SIG-M5 (cell line): ENCODE data around the gene BMPR1B.
"Not testable (repeated sequence)": the region's sequence is repeated elsewhere in the genome, so short reads cannot be mapped to it uniquely, and the experiment has no call there.

Experiments
- DNase-seq: peaks from one replicate; lab custom pipeline; 2025; lab: John Stamatoyannopoulos, UW

Gene BMPR1B

DNA sequence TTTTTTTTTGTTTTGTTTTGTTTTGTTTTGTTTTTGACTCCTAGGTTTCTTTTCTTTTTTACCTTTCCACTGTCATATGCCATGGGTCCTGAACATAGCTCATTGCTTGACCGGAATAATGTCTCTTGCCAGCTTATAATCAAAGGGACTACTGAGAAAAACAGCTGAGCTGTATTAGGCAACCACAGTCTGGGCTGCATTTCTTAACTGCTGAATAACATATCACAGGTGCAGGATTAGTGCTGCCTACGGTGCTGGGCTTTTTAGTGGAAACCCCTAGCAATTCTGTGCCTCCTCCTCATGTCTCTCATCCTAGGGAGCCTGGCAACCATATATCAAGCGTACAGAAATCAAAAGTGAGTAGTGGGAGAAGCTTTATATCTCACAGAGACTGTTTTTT is 333.5 kb downstream of the BMPR1B start:
- DNase-seq, result no peak

DNA sequence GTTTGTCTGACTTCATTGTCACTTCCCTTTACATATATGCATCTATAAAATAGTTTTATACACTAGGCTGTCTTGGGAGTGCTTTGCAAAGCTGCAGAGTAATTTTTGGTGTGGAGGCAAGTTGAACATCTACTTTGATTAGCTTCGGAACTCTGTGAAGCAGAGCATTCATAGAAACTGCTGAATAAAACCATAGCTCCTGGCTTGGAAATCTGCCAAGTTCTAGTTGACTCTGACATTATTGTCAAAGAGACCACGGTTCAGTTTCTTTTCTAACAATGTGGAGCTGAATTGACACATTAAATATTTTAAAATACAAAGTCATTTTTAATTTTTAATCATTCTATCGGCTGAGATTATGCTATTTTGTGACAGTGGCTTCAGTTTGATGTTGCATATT is 335.0 kb downstream of the BMPR1B start:
- DNase-seq, result no peak

DNA sequence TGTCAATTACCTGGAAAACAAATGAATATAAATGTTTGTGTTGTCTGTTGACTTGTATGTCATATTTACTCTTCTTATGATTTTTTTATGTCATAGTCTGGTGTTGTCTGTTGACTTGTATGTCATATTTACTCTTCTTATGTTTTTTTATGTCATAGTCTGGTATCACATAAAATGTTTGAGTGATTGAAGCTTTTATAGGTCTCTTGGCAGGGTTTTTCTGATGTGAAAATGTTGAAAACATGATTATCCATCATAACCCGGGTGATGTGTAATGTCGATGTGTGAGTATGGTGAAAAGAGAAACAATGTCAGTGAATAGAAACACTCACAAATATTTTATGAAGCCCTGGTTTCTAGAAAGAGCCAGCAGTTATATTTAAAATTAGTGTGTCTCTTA is 335.7 kb downstream of the BMPR1B start:
- DNase-seq, result no peak

- DNase-seq, result no peak
Observed at GRCh38 chr4:95093936-95094929, 336.5 kb downstream of the BMPR1B start.

GRCh38 chr4:95095348-95095974 is 337.7 kb downstream of the BMPR1B start:
- DNase-seq, result no peak

- no peak for DNase-seq
Observed at GRCh38 chr4:95102162-95102790, 344.5 kb downstream of the BMPR1B start.

- DNase-seq, result no peak
Observed at GRCh38 chr4:95105112-95105511, 347.4 kb downstream of the BMPR1B start.

GRCh38 chr4:95105983-95106382 is 348.2 kb downstream of the BMPR1B start:
- no peak for DNase-seq

DNA sequence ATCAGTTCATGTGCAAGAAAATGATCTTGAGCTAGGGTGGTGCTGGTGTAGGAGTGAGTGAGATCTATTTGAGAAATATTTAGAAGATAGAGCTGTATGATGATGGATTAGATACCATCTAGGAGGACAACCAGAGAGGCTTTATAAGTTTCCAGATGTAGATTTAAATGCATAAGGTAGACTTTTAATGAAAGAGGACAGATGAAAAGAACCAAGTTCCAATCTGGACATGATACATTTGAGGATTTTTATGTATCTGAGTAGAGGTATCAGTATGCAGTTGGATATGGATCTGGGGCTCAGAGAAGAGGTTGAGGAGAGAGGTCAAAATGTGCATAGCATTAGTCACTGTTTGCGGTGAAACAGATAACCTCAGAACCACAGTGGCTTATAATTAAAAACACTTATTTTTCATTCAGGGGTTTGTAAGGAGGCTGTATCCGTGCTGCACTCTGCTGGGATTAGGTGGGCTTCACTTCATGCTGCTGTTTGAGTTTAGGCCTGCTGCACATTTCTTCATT is 348.7 kb downstream of the BMPR1B start:
- DNase-seq, result no peak

DNA sequence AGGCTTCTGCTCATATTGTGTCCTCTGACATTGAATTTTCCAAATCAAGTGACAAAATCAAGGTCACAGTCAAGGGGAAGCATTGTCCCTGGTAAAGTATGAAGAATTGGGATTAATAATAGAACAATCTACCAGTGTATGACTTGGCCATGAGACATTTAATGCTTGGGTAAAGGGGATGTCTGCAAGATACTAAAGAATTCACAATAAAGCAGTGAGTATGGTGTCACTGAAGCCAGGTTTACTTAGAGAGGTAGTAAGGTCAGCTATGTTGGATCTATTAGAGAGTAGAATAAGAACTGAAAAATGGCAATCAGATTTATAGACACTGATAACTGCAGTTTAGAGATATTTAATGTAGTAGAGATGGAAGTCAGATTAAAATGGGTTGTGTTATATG is 349.2 kb downstream of the BMPR1B start:
- no peak for DNase-seq

GRCh38 chr4:95107635-95108034 is 349.9 kb downstream of the BMPR1B start:
- DNase-seq, result no peak

DNA sequence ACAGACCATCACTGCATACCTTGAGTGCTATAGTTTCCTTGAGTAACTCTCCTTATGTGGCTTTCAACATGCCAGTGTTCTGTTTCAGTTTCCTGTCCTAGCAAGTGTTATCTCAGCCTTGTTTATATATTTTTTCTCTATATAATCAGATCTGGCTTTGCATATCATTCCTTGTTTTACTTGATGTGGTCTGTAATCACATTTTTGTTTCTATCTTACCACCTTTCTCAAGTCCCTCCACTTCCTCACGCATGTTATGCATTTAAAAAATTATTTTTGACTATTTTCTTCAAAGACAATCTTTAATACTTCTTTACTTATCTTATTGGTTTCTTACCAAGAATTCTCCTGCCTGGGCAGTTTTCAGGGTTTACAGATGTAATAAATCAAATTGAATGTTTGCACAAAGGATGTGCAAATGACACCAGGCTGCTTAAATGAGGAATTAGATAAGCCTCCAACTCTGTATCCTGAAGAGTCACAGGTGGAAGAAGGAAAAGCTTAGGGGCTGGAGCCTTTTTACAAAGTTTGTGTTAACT is 351.2 kb downstream of the BMPR1B start:
- no peak for DNase-seq

DNA sequence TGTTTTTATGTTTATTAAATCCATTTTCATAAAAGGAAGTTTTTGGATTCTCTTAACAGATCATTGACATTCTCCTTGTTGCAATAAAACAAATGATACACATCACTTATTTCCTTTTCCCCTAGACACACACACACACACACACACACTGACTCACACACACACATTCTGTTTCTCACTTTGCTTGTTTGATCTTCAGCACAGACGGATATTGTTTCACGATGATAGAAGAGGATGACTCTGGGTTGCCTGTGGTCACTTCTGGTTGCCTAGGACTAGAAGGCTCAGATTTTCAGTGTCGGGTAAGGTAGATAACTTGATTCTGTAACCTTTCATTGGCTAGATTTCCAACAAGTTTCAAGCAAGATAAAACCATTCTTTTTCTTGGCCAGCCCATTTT is 356.8 kb downstream of the BMPR1B start:
- no peak for DNase-seq

GRCh38 chr4:95118497-95118896 is 360.7 kb downstream of the BMPR1B start:
- no peak for DNase-seq

- DNase-seq, result no peak
Observed at GRCh38 chr4:95120456-95120855, 362.7 kb downstream of the BMPR1B start.

DNA sequence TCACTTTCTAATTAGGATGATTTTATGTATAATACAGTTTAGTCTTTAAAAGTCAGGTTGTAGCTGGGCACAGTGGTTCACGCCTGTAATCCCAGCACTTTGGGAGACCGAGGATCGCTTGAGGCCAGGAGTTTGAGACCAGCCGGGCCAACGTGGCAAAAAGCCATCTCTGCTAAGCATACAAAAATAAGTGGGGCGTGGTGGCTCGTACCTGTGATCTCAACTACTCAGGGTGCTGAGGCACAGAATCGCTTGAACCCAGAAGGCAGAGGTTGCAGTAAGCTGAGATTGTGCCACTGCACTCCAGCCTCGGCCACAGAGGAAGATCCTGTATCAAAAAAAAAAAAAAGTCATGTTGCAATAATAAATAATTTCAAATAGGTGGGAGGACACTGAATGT is 364.2 kb downstream of the BMPR1B start:
- DNase-seq, result no peak

GRCh38 chr4:95124906-95125504 is 367.2 kb downstream of the BMPR1B start:
- no peak for DNase-seq

DNA sequence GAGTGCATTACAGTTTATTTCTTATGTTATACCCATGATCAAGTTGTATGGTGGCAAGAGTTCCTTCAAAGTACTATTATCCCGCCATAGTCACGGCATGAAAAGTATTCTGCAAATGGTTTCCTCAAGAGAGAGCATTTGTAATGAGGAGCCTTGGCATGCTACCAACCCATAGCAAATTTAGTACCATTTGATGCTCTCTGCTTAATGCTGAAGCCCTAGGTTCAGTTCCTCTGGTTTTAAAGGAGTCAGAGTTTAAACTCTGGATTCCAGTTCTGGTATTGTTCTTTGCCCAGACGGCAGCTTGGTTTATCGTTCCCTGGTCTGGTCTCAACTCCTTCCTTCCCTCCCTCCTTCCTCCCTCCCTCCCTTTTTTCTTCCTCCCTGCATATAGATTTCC is 371.3 kb downstream of the BMPR1B start:
- DNase-seq, result no peak

DNA sequence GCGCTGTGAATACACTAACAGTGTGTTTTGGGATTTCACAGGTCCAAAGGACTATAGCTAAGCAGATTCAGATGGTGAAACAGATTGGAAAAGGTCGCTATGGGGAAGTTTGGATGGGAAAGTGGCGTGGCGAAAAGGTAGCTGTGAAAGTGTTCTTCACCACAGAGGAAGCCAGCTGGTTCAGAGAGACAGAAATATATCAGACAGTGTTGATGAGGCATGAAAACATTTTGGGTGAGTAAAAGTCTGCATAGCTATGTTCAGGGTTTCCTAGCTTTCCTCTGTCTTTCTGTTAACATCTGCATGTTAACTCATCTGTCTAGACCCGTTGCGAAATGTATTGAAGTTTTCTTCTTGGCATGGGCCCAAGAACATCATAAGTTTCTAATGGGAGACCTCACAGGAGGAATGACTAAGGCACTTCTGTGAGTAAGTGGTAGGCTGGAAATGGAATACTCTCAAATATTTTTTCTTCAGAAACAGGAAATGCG is 372.1 kb downstream of the BMPR1B start:
- DNase-seq, result no peak

DNA sequence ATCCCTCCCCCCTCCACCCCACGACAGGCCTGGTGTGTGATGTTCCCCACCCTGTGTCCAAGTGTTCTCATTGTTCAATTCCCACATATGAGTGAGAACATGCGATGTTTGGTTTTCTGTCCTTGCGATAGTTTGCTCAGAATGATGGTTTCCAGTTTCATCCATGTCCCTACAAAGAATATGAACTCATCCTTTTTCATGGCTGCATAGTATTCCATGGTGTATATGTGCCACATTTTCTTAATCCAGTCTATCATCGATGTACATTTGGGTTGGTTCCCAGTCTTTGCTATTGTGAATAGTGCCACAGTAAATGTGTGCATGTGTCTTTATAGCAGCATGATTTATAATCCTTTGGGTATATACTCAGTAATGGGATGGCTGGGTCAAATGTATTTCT is 376.3 kb downstream of the BMPR1B start:
- not testable (repeated sequence) for DNase-seq

DNA sequence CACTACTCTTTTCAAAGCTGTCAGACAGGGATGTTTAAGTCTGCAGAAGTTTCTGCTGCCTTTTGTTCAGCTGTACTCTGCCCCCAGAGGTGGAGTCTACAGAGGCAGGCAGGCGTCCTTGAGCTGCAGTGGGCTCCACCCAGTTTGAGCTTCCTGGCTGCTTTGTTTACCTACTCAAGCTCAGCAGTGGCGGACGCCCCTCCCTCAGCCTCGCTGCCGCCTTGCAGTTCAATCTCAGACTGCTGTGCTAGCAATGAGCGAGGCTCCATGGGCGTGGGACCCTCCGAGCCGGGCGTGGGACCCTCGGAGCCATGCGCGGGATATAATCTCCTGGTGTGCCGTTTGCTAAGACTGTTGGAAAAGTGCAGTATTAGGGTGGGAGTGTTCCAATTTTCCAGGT is 381.7 kb downstream of the BMPR1B start:
- DNase-seq, result not testable (repeated sequence)

DNA sequence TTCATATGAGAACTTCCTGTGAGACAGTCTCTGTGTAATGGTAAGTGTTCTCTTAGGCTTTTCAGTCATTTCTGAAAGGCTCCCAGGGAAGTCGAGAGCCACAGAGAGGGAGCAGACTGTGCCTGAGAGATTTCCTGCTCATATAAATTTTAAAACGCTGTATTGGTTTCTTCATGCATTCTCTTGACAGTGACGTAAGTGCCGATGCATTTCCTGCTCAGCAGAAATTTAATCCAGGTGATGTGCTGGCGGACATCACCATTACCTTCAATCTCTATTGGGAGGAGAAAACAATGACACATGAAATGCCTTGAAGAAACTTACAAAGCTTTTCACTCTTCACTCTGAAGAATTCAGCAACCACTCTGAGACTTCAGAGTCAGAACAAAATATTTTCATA is 383.6 kb downstream of the BMPR1B start:
- DNase-seq, result no peak
